HPDE6-E6E7 (cell line): ENCODE results near the gene KREMEN1.

Experiments
- DNase-seq: peaks from one replicate; pipeline ENCODE4 v3.0.0; 2011; ENCODE audit warnings: missing footprints; ENCODE audit errors: extremely low spot score

KREMEN1 gene

DNA sequence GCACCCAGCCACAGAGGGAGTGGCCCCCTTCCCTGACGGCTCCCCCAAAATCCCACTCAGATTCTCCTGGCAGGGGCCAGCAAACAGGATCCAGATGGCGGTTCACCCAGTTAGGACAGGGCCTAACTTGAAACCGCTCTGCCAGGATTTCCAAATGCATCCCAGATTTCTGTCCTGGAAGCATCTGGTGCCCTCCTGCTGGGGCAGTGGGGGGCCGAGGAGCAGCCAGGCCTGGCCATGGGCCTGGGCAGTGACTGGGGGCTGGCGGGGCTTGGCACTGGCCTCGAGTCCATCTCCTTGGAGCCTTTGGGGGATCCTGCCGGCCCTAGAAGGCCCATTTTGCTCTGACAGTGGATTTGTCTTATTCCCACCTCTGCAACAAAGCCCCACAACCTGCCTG, 115.0 kb downstream of the KREMEN1 start:
- DNase-seq, result no peak

- no peak for DNase-seq
Observed at GRCh38 chr22:29190051-29190450, 117.2 kb downstream of the KREMEN1 start.

- no peak for DNase-seq
Observed at GRCh38 chr22:29190918-29191317, 118.1 kb downstream of the KREMEN1 start.

DNA sequence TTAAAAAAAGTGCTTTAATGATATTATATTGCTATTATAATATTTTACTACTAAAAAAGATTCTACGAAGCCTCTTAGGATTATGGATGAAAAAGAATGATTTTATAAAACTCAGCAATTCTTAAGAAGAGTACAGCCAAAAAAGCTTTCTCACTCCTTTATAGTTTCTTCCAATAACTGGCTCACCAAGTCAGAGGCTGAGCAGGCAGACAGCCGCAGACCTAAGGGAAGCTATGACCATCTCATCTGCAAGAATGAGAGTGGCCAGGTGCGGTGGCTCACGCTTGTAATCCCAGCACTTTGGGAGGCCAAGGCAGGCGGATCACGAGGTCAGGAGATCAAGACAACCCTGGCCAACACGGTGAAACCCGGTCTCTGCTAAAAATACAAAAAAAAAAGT, 120.2 kb downstream of the KREMEN1 start:
- no peak for DNase-seq

GRCh38 chr22:29194184-29194583, 121.3 kb downstream of the KREMEN1 start:
- DNase-seq, result no peak

DNA sequence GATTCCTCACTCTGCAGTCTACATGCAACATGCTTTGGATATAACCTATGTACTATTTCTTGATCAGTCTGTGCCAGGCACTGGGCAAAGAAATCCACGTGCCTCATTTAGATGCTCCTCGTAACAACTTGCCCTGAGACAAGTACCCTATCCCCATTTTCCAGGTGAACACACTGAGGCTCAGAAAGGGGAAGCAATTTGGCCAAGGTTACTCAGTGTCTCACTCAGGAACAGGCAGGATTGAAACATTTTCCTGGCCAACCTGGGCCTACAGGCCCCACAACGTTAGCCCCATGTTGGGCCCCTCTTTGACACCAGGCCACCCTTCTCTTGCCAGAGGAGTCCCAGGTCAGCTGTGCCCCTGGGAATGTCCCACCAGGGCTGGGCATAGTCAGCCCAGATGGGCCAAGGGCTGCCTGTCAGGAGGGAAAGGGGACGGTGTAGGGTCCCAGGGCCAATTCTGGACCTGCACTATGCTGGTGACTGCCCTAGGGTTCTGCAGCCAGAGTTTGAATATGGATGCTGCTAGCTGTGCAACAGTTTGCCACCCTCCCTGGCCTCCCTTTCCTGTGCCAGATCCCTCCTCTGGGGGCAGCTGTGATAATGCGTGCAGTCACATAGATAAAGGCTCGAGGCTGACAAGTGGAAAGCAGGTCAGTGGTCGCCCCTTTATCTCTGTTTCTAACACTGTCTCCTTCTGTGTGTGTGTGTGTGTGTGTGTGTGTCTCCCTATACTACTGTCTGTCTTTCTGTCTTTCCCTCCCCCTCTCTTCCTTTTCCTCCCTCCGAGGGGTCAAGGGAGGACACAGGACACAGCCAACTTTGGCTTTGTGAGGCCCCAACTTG, 122.5 kb downstream of the KREMEN1 start:
- no peak for DNase-seq

- no peak for DNase-seq
Observed at GRCh38 chr22:29195964-29196666, 123.3 kb downstream of the KREMEN1 start.

- DNase-seq, result no peak
Observed at GRCh38 chr22:29197096-29197495, 124.3 kb downstream of the KREMEN1 start.

DNA sequence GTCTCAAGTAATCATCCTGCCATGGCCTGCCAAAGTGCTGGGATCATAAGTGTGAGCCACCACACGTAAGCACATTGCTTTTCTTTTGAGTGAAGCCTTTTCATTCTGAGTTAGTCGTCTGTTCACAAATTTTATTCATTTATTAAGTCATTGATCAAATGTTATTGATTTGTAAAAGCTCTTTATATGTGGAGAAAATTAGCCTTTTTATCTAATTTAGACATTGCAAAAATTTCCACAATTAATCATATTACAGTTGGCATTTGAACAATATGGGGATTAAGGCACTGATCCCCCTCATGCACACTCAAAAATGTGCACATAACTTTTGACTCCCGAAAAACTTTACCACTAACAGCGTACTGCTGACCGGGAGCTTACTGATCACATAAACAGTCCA, 125.4 kb downstream of the KREMEN1 start:
- no peak for DNase-seq

DNA sequence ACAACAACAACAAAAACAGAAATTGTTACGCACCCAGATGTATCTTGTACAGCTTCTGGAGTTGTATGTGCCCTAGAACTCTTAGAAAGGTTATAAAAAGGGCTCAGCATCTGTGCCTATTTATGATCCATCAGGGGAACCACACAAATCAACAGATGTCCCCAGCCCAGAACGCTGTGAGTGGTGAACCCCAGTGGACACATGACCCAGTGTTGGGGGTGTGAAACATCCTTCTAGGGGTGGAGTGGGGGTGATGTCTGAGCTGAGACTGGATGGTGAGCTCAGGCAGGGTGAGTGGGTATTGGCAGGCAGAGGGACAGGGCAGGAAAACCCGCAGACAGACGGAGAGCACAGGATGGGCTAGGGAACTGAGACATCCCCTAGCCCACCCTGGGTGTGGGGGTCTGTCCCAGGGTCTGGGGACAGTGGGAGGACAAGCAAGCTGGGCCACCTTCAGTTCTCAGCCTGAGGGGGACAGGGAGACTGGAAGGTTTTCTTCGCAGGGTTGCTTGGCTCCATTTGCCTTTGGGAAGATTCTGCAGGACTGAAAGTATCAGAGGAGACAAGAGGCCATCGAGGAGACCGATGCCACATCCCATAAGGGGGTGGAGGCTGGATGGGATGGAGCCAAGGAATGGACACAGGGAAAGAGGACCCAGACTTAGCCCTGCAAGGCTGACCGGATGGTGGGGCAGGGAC, 127.0 kb downstream of the KREMEN1 start:
- DNase-seq, result no peak

- DNase-seq, result no peak
Observed at GRCh38 chr22:29200901-29201300, 128.1 kb downstream of the KREMEN1 start.

- no peak for DNase-seq
Observed at GRCh38 chr22:29201782-29202181, 128.9 kb downstream of the KREMEN1 start.

DNA sequence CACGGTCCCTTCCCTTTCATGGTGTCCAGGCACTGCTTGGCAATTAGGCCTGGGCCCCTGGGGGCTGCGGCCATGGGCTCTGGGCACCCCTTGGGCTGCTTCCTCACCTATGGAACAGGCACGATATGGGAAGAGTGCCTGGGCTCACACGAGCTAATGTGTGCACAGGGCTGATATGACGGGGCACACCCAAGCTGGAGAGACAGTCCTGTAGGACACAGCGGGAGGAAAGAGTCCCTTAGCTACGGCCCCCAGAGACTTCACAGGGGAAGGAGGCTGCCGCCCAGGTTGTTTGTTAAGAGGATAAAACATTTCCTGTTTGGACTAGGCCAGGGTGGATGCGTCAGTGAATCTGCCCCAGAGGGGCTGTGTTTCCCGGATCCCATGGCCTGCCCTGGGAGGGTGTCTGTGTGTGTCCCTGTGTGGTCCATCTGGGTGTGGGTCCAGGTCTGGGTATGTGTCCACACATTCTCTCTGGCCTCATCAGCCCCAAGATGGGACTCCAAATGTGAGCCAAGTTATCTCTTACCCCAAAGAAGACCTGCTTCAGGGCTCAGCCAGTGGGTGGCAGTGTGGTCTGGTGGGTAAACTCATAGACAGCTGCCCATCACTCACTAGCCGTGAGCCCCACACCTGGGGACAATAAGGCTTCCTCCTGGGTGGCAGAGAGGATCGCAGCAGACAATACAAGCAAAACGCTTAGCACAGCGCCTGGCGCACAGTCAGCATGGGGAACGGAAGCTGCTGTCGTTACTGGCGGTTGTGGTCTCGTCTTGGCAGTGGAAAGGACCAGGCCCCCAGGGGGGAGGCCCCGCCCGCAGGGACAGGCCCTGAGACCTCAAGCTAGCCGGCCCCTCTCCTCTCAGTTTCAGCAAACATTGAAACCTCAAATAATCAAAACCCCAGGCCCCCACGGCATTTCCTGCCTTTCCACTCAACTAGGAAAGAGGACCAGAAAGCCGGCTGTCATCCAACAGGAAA, 129.7 kb downstream of the KREMEN1 start:
- DNase-seq, result no peak

DNA sequence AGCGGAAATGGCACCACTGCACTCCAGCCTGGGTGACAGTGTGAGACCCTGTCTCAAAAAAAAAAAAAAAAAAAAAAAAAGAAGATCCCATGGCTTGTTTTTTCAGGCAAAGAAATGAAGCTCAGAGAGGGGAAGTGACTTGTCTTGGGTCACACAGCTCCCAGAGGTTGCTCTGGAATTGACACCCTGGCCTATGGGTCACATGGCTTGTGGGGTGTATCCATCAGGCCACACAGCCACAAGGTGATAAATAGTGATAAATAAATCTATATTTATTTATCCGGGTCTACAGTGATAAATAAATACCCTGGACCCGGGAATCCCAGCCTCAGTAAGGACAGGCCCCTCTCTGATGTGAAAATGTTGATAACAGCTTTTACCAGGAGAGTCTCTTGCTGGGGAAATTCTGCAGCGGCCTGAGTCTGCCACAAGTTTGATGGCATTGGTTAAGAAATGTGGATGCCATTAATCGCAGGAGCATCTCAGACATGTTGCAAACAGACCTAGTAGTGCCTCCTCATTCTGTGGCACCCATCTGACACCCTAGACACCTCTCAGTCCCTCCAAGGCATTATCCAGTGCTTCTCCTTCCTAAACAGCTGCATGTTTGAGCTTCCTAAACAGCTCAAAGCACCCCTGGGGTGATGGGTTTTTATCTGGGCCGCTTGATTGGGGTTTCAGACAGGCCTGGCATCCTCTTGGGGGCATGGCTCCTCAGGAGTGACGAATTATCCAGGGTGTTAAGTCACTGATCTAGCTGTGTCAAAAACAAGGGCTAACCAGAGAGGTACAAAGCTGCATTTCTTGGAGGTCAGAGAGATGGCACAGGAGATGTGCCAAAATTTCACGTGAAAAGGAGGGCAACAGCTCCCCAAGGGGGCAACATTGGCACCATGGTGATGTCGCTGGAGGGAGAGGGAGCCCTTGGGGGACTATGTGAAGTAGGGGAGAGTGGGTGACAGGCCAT, 130.9 kb downstream of the KREMEN1 start:
- no peak for DNase-seq

GRCh38 chr22:29204455-29205183, 131.8 kb downstream of the KREMEN1 start:
- DNase-seq, result no peak

DNA sequence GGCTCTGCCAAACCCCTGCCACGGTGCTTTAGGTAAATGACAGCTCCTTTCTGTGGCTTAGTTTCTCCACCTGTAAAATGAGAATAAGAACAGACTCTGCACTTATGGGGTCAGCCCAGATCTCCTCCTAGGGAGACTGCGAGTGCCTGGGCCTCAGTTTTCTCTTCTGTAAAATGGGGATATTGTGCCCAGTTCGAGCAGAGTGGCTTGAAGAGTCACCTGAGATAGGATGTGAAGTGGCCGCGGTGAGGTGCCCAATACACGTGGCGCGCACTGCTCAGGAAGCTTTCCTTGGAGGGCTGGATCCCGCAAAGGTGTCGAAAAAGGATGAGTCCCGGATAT, 132.4 kb downstream of the KREMEN1 start:
- DNase-seq, result no peak

GRCh38 chr22:29205594-29206371, 132.9 kb downstream of the KREMEN1 start, which contains the start of gene EMID1:
TSS of gene EMID1 (plus strand) at chr22:29205896. CDS start at chr22:29206039, 143 bp downstream.
- no peak for DNase-seq

- DNase-seq, result no peak
Observed at GRCh38 chr22:29206372-29207242, 133.8 kb downstream of the KREMEN1 start.
